DND-41 (cell line): ENCODE measurements around the gene CNNM1.

Experiments
- ATAC-seq: fragments of 200-7000 bp; cut with Tn5 transposase; 3 replicates; pipeline ENCODE4 v1.9.1; 2021; ENCODE audit warnings: low read depth; ENCODE audit not compliant: insufficient read depth
- DNase-seq: peaks from one replicate; pipeline ENCODE4 v3.0.0-alpha.2; 2020
- H2AFZ ChIP-seq: 2 replicates; pipeline ENCODE4 v1.6.0; 2012; ENCODE audit warnings: low read depth, low read length
- H3K27ac ChIP-seq: 2 replicates; pipeline ENCODE4 v1.5.1; 2012; ENCODE audit warnings: low read length, inconsistent platforms
- H3K27me3 ChIP-seq: fragments of 200-600 bp; sonication (generic); 2 replicates; pipeline ENCODE4 v1.6.0; 2012; ENCODE audit warnings: low read length, mild to moderate bottlenecking, inconsistent platforms; ENCODE audit not compliant: insufficient read depth, poor library complexity
- H3K36me3 ChIP-seq: 2 replicates; pipeline ENCODE4 v1.5.1; 2012; ENCODE audit warnings: low read length, inconsistent platforms; ENCODE audit not compliant: insufficient read depth
- H3K4me1 ChIP-seq: 2 replicates; pipeline ENCODE4 v1.5.1; 2012; ENCODE audit warnings: mild to moderate bottlenecking, low read length; ENCODE audit not compliant: insufficient read depth
- H3K4me2 ChIP-seq: 2 replicates; pipeline ENCODE4 v1.6.0; 2012; ENCODE audit warnings: mild to moderate bottlenecking, moderate library complexity, low read length, inconsistent platforms; ENCODE audit not compliant: insufficient read depth
- H3K4me3 ChIP-seq, 2 experiments: fragments of 200-600 bp in 1 of 2; shearing (Covaris generic) in 1 of 2; 2 replicates each; pipeline ENCODE4 v1.5.1; 2012 to 2016; ENCODE audit warnings: inconsistent platforms in 2 of 2, low read length in 2 of 2, mild to moderate bottlenecking in 2 of 2, low read depth in 1 of 2, moderate library complexity in 1 of 2
- H3K79me2 ChIP-seq: 2 replicates; pipeline ENCODE4 v1.6.0; 2012; ENCODE audit warnings: low read length, inconsistent platforms; ENCODE audit not compliant: insufficient read depth
- H3K9ac ChIP-seq: 2 replicates; pipeline ENCODE4 v1.6.0; 2012; ENCODE audit warnings: low read depth, mild to moderate bottlenecking, inconsistent platforms, low read length, moderate library complexity
- H3K9me3 ChIP-seq: 2 replicates; pipeline ENCODE4 v1.5.1; 2012; ENCODE audit warnings: low read length, moderate library complexity, mild to moderate bottlenecking, inconsistent platforms; ENCODE audit not compliant: insufficient read depth, severe bottlenecking
- H4K20me1 ChIP-seq: 2 replicates; pipeline ENCODE4 v1.6.0; 2012; ENCODE audit warnings: low read length; ENCODE audit not compliant: insufficient read depth
- CTCF ChIP-seq: IDR thresholded peaks from 2 replicates; pipeline ENCODE4 v1.5.1; 2012; ENCODE audit warnings: borderline replicate concordance, low read length, moderate library complexity, mild to moderate bottlenecking; ENCODE audit not compliant: poor library complexity, severe bottlenecking; ENCODE audit errors: extremely low read depth
- EZH2 ChIP-seq: IDR thresholded peaks from 3 replicates; pipeline ENCODE4 v1.6.1; 2012; ENCODE audit warnings: borderline replicate concordance, low read depth, mild to moderate bottlenecking, moderate library complexity, low read length, inconsistent platforms; ENCODE audit not compliant: severe bottlenecking

CNNM1 gene

GRCh38 chr10:99329554-99330346 lies 594 bp downstream of the CNNM1 start:
- no peaks in the 10 kb centered on the region for H3K9me3 ChIP-seq
- no peak for TF ChIP-seq CTCF
- TF ChIP-seq EZH2: no peak
- no peaks in the 10 kb centered on the region for H3K79me2 ChIP-seq
- no peak overlapping the region for H3K9ac ChIP-seq
- H3K4me2 ChIP-seq: no peak overlapping the region
- no peak for DNase-seq
- no peaks in the 10 kb centered on the region for H4K20me1 ChIP-seq
- H3K27ac ChIP-seq: no peak overlapping the region
- no peak overlapping the region for H3K4me3 ChIP-seq
- H3K27me3 ChIP-seq: peaks cover 5% of the 10 kb centered on the region
- no peak overlapping the region for H2AFZ ChIP-seq
- ATAC-seq: no peak
- H3K36me3 ChIP-seq: no peaks in the 10 kb centered on the region
- no peaks in the 10 kb centered on the region for H3K4me1 ChIP-seq

DNA sequence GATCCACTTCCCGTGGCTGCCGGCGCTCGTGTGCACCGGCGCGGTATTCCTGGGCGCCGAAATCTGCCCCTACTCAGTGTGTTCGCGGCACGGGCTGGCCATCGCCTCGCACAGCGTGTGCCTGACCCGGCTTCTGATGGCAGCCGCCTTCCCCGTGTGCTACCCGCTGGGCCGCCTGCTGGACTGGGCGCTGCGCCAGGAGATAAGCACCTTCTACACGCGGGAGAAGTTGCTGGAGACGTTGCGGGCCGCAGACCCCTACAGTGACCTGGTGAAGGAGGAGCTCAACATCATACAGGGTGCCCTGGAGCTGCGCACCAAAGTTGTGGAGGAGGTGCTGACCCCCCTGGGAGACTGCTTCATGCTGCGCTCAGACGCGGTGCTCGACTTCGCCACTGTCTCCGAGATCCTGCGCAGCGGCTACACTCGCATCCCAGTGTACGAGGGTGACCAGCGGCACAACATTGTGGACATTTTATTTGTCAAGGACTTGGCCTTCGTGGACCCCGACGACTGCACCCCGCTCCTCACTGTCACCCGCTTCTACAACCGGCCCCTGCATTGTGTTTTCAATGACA lies 1.3 kb downstream of the CNNM1 start:
- DNase-seq (no peak), ATAC-seq (no peak)
- no peak overlapping the region for H3K9ac ChIP-seq
- no peaks in the 10 kb centered on the region for H3K79me2 ChIP-seq
- no peak overlapping the region for H2AFZ ChIP-seq
- H3K27me3 ChIP-seq: no peaks in the 10 kb centered on the region
- TF ChIP-seq EZH2 (no peak), CTCF (no peak)
- no peaks in the 10 kb centered on the region for H3K4me1 ChIP-seq
- no peaks in the 10 kb centered on the region for H3K9me3 ChIP-seq
- no peak overlapping the region for H3K4me2 ChIP-seq
- no peaks in the 10 kb centered on the region for H4K20me1 ChIP-seq
- no peak overlapping the region for H3K4me3 ChIP-seq
- no peak overlapping the region for H3K27ac ChIP-seq
- no peaks in the 10 kb centered on the region for H3K36me3 ChIP-seq

- H3K27ac ChIP-seq: no peak overlapping the region
- peaks cover 5% of the 10 kb centered on the region for H3K27me3 ChIP-seq
- H3K9ac ChIP-seq: no peak overlapping the region
- H3K4me3 ChIP-seq: no peak overlapping the region
- H3K36me3 ChIP-seq: no peaks in the 10 kb centered on the region
- no peaks in the 10 kb centered on the region for H3K9me3 ChIP-seq
- no peak overlapping the region for H3K4me2 ChIP-seq
- no peaks in the 10 kb centered on the region for H3K4me1 ChIP-seq
- DNase-seq: no peak
- TF ChIP-seq EZH2 (no peak), CTCF (no peak)
- no peak overlapping the region for H2AFZ ChIP-seq
- ATAC-seq: no peak
- no peaks in the 10 kb centered on the region for H3K79me2 ChIP-seq
- H4K20me1 ChIP-seq: no peaks in the 10 kb centered on the region
Measured at GRCh38 chr10:99331207-99331803, 2.1 kb downstream of the CNNM1 start.
